NCI-H2196 (cell line): ENCODE results near the gene SH2B3.
"Not testable (repeated sequence)": the region's sequence is repeated elsewhere in the genome, so short reads cannot be mapped to it uniquely, and the experiment has no call there.

Experiments
- DNase-seq: peaks from one replicate; lab custom pipeline; 2025; ENCODE audit not compliant: unreplicated experiment; lab: John Stamatoyannopoulos, UW

SH2B3 gene

GRCh38 chr12:111405859-111406473 is at the start of gene SH2B3:
SH2B3 (plus strand) TSS chr12:111405923; CDS start chr12:111418146, 12,223 bp downstream.
- peak; percentile 79 for DNase-seq

GRCh38 chr12:111359231-111359913 is 46.4 kb upstream of the SH2B3 start:
- no peak for DNase-seq

GRCh38 chr12:111359914-111360276 is 45.8 kb upstream of the SH2B3 start:
- DNase-seq = no peak

GRCh38 chr12:111360325-111360930 is 45.3 kb upstream of the SH2B3 start:
- DNase-seq = no peak

- no peak for DNase-seq
These were observed 44.5 kb upstream of the SH2B3 start for GRCh38 chr12:111361073-111361716.

- no peak for DNase-seq
These were observed 43.8 kb upstream of the SH2B3 start for GRCh38 chr12:111361717-111362576.

GRCh38 chr12:111362687-111363475 is 42.8 kb upstream of the SH2B3 start:
- DNase-seq = no peak

GRCh38 chr12:111363578-111363977 is 42.1 kb upstream of the SH2B3 start:
- no peak for DNase-seq

- DNase-seq = no peak
These were observed 39.6 kb upstream of the SH2B3 start for GRCh38 chr12:111366075-111366474.

- DNase-seq = no peak
These were observed 39.1 kb upstream of the SH2B3 start for GRCh38 chr12:111366583-111366982.

GRCh38 chr12:111367661-111368221 is 38.0 kb upstream of the SH2B3 start:
- no peak for DNase-seq

GRCh38 chr12:111368291-111368787 is 37.4 kb upstream of the SH2B3 start:
- DNase-seq = no peak

GRCh38 chr12:111368788-111369495 is 36.8 kb upstream of the SH2B3 start, which contains the start of gene PHETA1:
PHETA1 (minus strand) TSS chr12:111369095; CDS start chr12:111363427, 5,668 bp downstream.
- DNase-seq = peak; percentile 81

- DNase-seq = no peak
These were observed 36.1 kb upstream of the SH2B3 start for GRCh38 chr12:111369496-111370220.

GRCh38 chr12:111373231-111373630 is 32.5 kb upstream of the SH2B3 start:
- not testable (repeated sequence) for DNase-seq

GRCh38 chr12:111377440-111377839 is 28.3 kb upstream of the SH2B3 start:
- no peak for DNase-seq

GRCh38 chr12:111379942-111380554 is 25.7 kb upstream of the SH2B3 start:
- DNase-seq = no peak

- no peak for DNase-seq
These were observed 21.1 kb upstream of the SH2B3 start for GRCh38 chr12:111384596-111384995.
